T-cell (primary cell): ENCODE measurements around the gene FBXO40. TPM values are rescaled to one million over a fixed set of nuclear protein-coding genes. Genes with fewer than 3 reads are reported as not detected.
A peak's percentile ranks its signal among the peaks of the same experiment; 100 is the strongest.

Experiments
- ATAC-seq, 4 experiments: fragments of 200-7000 bp in 3 of 4; fragments of 150-1000 bp in 1 of 4; cut with Tn5 transposase; replicated peaks in 1 of 4; 1 replicate in 3 of 4; 2 replicates in 1 of 4; pipeline ENCODE4 v1.10.0; 2021; ENCODE audit warnings: moderate library complexity in 3 of 4, mild to moderate bottlenecking in 2 of 4, moderate number of reproducible peaks in 1 of 4
- CTCF ChIA-PET, 2 donors: fragments of 300-600 bp; sonication (Branson Sonifier 250); formaldehyde crosslinking; loops; one replicate each; lab custom pipeline; 2022; ENCODE audit warnings: antibody characterized with exemption in 2 of 2; lab: Charles Lee
- POLR2A ChIA-PET, 2 donors: fragments of 300-600 bp; sonication (Branson Sonifier 250); formaldehyde crosslinking; loops; one replicate each; lab custom pipeline; 2022; ENCODE audit warnings: antibody characterized with exemption in 2 of 2; lab: Charles Lee
- DNase-seq, 35 experiments: peaks; one replicate each; pipeline versions ENCODE4 v3.0.0 to v3.0.0-alpha.2; 2013 to 2023
- H3K27ac ChIP-seq: one replicate; pipeline ENCODE4 v1.5.1; 2013; ENCODE audit warnings: low read length
- H3K27me3 ChIP-seq, 2 experiments: replicated peaks in 1 of 2; 1 replicate in 1 of 2; 2 replicates in 1 of 2; pipeline versions ENCODE4 v1.6.1 to v1.7.0; 2013; ENCODE audit warnings: low read length in 1 of 2, mixed read lengths in 1 of 2; ENCODE audit not compliant: control insufficient read depth in 2 of 2, insufficient read depth in 2 of 2; ENCODE audit errors: extremely low read depth in 1 of 2
- H3K36me3 ChIP-seq, 2 donors: 1 replicate in 1 of 2; 2 replicates in 1 of 2; pipeline versions ENCODE4 v1.6.1 to v1.7.0; 2013; ENCODE audit warnings: low read length in 1 of 2; ENCODE audit not compliant: control insufficient read depth in 2 of 2, insufficient read depth in 1 of 2; ENCODE audit errors: extremely low read depth in 1 of 2
- H3K4me1 ChIP-seq, 2 experiments: 1 replicate in 1 of 2; 2 replicates in 1 of 2; pipeline versions ENCODE4 v1.6.1 to v1.7.0; 2013; ENCODE audit warnings: low read length in 2 of 2, mixed read lengths in 1 of 2; ENCODE audit not compliant: insufficient read depth in 2 of 2, control insufficient read depth in 1 of 2; ENCODE audit errors: extremely low read depth in 1 of 2
- H3K4me3 ChIP-seq, 2 donors: 1 replicate in 1 of 2; 2 replicates in 1 of 2; pipeline versions ENCODE4 v1.5.1 to v1.7.0; 2013; ENCODE audit warnings: mild to moderate bottlenecking in 2 of 2, low read length in 1 of 2, moderate library complexity in 1 of 2; ENCODE audit not compliant: control insufficient read depth in 1 of 2; ENCODE audit errors: extremely low read depth in 1 of 2
- H3K9me3 ChIP-seq: 2 replicates; pipeline ENCODE4 v1.7.0; 2013
- H3K27ac Mint-ChIP-seq, 2 donors: one replicate each; pipeline ENCODE4 v1.8.0; 2020 to 2021; ENCODE audit warnings: mild to moderate bottlenecking in 2 of 2, mixed read lengths in 2 of 2
- H3K27me3 Mint-ChIP-seq, 2 donors: one replicate each; pipeline ENCODE4 v1.8.0; 2021 to 2022; ENCODE audit warnings: mixed read lengths in 2 of 2
- H3K36me3 Mint-ChIP-seq: one replicate; pipeline ENCODE4 v1.8.0; 2021; ENCODE audit warnings: mixed read lengths
- H3K4me1 Mint-ChIP-seq, 3 donors: one replicate each; pipeline ENCODE4 v1.8.0; 2020 to 2022; ENCODE audit warnings: mixed read lengths in 3 of 3, mild to moderate bottlenecking in 1 of 3
- H3K4me3 Mint-ChIP-seq, 3 donors: one replicate each; pipeline ENCODE4 v1.8.0; 2020 to 2022; ENCODE audit warnings: mild to moderate bottlenecking in 3 of 3, mixed read lengths in 3 of 3, moderate library complexity in 3 of 3
- H3K9me3 Mint-ChIP-seq, 3 donors: one replicate each; pipeline ENCODE4 v1.8.0; 2020 to 2022; ENCODE audit warnings: mixed read lengths in 3 of 3
- WGBS: methylation state at CpG from one replicate; pipeline ENCODE4 v1.1.5; 2013; ENCODE audit warnings: missing lambda C conversion rate; ENCODE audit not compliant: insufficient coverage; 5-methylcytosine and 5-hydroxymethylcytosine counted together
- total RNA-seq, 35 experiments: library from RNA in 6 of 35; stranded (reverse) in 6 of 35; fragments of 120-200 nt in 1 of 35; gene quantifications; one replicate each; pipeline versions ENCODE4 v1.2.1 to v1.2.4 and lab custom pipeline; 2013 to 2026

Gene FBXO40
- total RNA-seq, 5 donors from 2014 or later (not counting 1 experiment from before 2014, with no cell fraction given), result not detected

GRCh38 chr3:121627211-121627610 lies 34.0 kb downstream of the FBXO40 start:
- Mint-ChIP-seq H3K36me3 (peaks cover 35% of the 10 kb centered on the region), H3K27me3 (peaks cover 0 to under 1% of the 10 kb centered on the region in 2 donors), H3K9me3 (no peaks in the 10 kb centered on the region), H3K4me3 (no peak overlapping the region), H3K27ac (no peak overlapping the region), H3K4me1 (peaks cover 0 to 6% (median 0%) of the 10 kb centered on the region in 3 donors)
- Histone ChIP-seq H3K27ac (no peak overlapping the region), H3K27me3 (no peaks in the 10 kb centered on the region), H3K4me1 (no peaks in the 10 kb centered on the region), H3K9me3 (no peaks in the 10 kb centered on the region), H3K36me3 (peaks cover 2 to 19% of the 10 kb centered on the region in 2 donors), H3K4me3 (no peak overlapping the region)
- no peak for DNase-seq
- no peak for ATAC-seq
- ChIA-PET POLR2A (no interaction called here), CTCF (no interaction called here)
- 93% methylated on average over 3 of the region's 4 CpGs for whole genome bisulfite sequencing

- Mint-ChIP-seq H3K27ac (no peak overlapping the region), H3K4me3 (no peak overlapping the region), H3K36me3 (peaks cover 39% of the 10 kb centered on the region), H3K27me3 (no peaks in the 10 kb centered on the region), H3K4me1 (peaks cover 0 to 6% (median 0%) of the 10 kb centered on the region in 3 donors), H3K9me3 (no peaks in the 10 kb centered on the region)
- no peaks in the 10 kb centered on the region for H3K9me3 ChIP-seq
- peaks cover 3 to 23% of the 10 kb centered on the region in 2 donors for H3K36me3 ChIP-seq
- H3K4me3 ChIP-seq, result no peak overlapping the region
- H3K27ac ChIP-seq, result no peak overlapping the region
- ATAC-seq (no peak), DNase-seq (no peak)
- H3K27me3 ChIP-seq, result no peaks in the 10 kb centered on the region
- ChIA-PET POLR2A (no interaction called here), CTCF (no interaction called here)
- 100% methylated on average over 1 of the region's 3 CpGs for WGBS
- H3K4me1 ChIP-seq, result no peaks in the 10 kb centered on the region
Measured at GRCh38 chr3:121627622-121628021, 34.4 kb downstream of the FBXO40 start.

- ChIA-PET CTCF (no interaction called here), POLR2A (no interaction called here)
- ATAC-seq (no peak), DNase-seq (no peak)
- Mint-ChIP-seq H3K4me1 (peaks cover 0 to 6% (median 0%) of the 10 kb centered on the region in 3 donors), H3K36me3 (peaks cover 57% of the 10 kb centered on the region), H3K9me3 (no peaks in the 10 kb centered on the region), H3K27me3 (no peaks in the 10 kb centered on the region), H3K4me3 (no peak overlapping the region), H3K27ac (peak overlapping the region in 1 of 2 donors; percentile 35)
- Histone ChIP-seq H3K36me3 (peaks cover 13 to 39% of the 10 kb centered on the region in 2 donors), H3K9me3 (no peaks in the 10 kb centered on the region), H3K4me3 (no peak overlapping the region), H3K27me3 (no peaks in the 10 kb centered on the region), H3K4me1 (no peaks in the 10 kb centered on the region), H3K27ac (no peak overlapping the region)
- WGBS, result 97% methylated on average over 3 of the region's 6 CpGs
Measured at GRCh38 chr3:121629601-121630000, 36.4 kb downstream of the FBXO40 start.

- H3K27ac ChIP-seq, result no peak overlapping the region
- no peak for ATAC-seq
- H3K4me3 ChIP-seq, result no peak overlapping the region
- Mint-ChIP-seq H3K4me3 (no peak overlapping the region), H3K27me3 (no peaks in the 10 kb centered on the region), H3K4me1 (peaks cover 0 to 6% (median 0%) of the 10 kb centered on the region in 3 donors), H3K36me3 (peaks cover 64% of the 10 kb centered on the region), H3K27ac (peak overlapping the region in 1 of 2 donors; percentile 75), H3K9me3 (no peaks in the 10 kb centered on the region)
- ChIA-PET POLR2A (no interaction called here), CTCF (interaction anchor here in 1 of 2 donors (0.6 kb wide), 1 partner anchor 44 kb away, joined by 7 read pairs; no protein-coding TSS in a partner anchor)
- H3K36me3 ChIP-seq, result peaks cover 20 to 46% of the 10 kb centered on the region in 2 donors
- no peaks in the 10 kb centered on the region for H3K4me1 ChIP-seq
- no peaks in the 10 kb centered on the region for H3K27me3 ChIP-seq
- no peaks in the 10 kb centered on the region for H3K9me3 ChIP-seq
- whole genome bisulfite sequencing, result 100% methylated on average over 1 of the region's 1 CpG
- no peak for DNase-seq
Measured at GRCh38 chr3:121630355-121630754, 37.2 kb downstream of the FBXO40 start.

- H3K4me1 ChIP-seq, result no peaks in the 10 kb centered on the region
- Mint-ChIP-seq H3K27ac (peak overlapping the region in 1 of 2 donors; percentile 22), H3K4me1 (peaks cover 12 to 22% (median 16%) of the 10 kb centered on the region in 3 donors), H3K36me3 (peaks cover 84% of the 10 kb centered on the region), H3K9me3 (no peaks in the 10 kb centered on the region), H3K4me3 (no peak overlapping the region), H3K27me3 (no peaks in the 10 kb centered on the region)
- no peaks in the 10 kb centered on the region for H3K27me3 ChIP-seq
- POLR2A ChIA-PET, result no interaction called here
- DNase-seq (no peak), ATAC-seq (no peak)
- no peak overlapping the region for H3K4me3 ChIP-seq
- CTCF ChIA-PET, result no interaction called here
- H3K27ac ChIP-seq, result no peak overlapping the region
- H3K9me3 ChIP-seq, result no peaks in the 10 kb centered on the region
- peaks cover 35 to 84% of the 10 kb centered on the region in 2 donors for H3K36me3 ChIP-seq
- WGBS, result no CpG with 5 or more reads among the region's 1 CpG
Measured at GRCh38 chr3:121637922-121638321, 44.7 kb downstream of the FBXO40 start.

- WGBS, result no CpG with 5 or more reads among the region's 2 CpGs
- ATAC-seq (no peak), DNase-seq (no peak)
- H3K27me3 Mint-ChIP-seq, result no peaks in the 10 kb centered on the region
- no peaks in the 10 kb centered on the region for H3K9me3 Mint-ChIP-seq
- peak overlapping the region in 1 of 2 donors; percentile 11 for H3K27ac Mint-ChIP-seq
- H3K36me3 Mint-ChIP-seq, result peaks cover 81% of the 10 kb centered on the region
- Histone ChIP-seq H3K27ac (no peak overlapping the region), H3K9me3 (no peaks in the 10 kb centered on the region), H3K27me3 (no peaks in the 10 kb centered on the region), H3K36me3 (peaks cover 17 to 82% of the 10 kb centered on the region in 2 donors), H3K4me1 (no peaks in the 10 kb centered on the region), H3K4me3 (no peak overlapping the region)
- POLR2A ChIA-PET, result interaction anchor here in 1 of 2 donors (0.7 kb wide), 1 partner anchor 1848 kb away, joined by 4 read pairs; no protein-coding TSS in a partner anchor
- CTCF ChIA-PET, result no interaction called here
- peaks cover 12 to 22% (median 16%) of the 10 kb centered on the region in 3 donors for H3K4me1 Mint-ChIP-seq
- H3K4me3 Mint-ChIP-seq, result no peak overlapping the region
Measured at GRCh38 chr3:121641127-121641526, 47.9 kb downstream of the FBXO40 start.
